MM.1S (cell line): Measurements from ENCODE around the gene RARB.

Experiments
- CTCF ChIP-seq: fragments of 300-600 bp; sonication (generic); IDR thresholded peaks from 2 replicates; pipeline ENCODE4 v1.5.1; 2016; ENCODE audit warnings: antibody characterized with exemption, low read length, mixed read lengths
- EZH2 ChIP-seq: fragments of 300-600 bp; sonication (generic); optimal IDR thresholded peaks from 2 replicates; pipeline ENCODE3; 2017; ENCODE audit warnings: low read depth, mild to moderate bottlenecking, antibody characterized with exemption, low read length, mixed read lengths
- EZH2phosphoT487 ChIP-seq: fragments of 300-600 bp; sonication (generic); IDR thresholded peaks from 2 replicates; pipeline ENCODE4 v1.6.1; 2018; ENCODE audit warnings: antibody characterized with exemption, low read length

GRCh38 chr3:25575001-25575400 lies 146.9 kb downstream of the RARB start:
- TF ChIP-seq CTCF: no peak
- TF ChIP-seq EZH2phosphoT487: no peak
- no peak for TF ChIP-seq EZH2
